IMR-90 (cell line): Measurements from ENCODE around the gene FIBCD1. TPM values are rescaled to one million over a fixed set of nuclear protein-coding genes. Genes with fewer than 3 reads are reported as not detected.

Source experiments
- ATAC-seq: fragments of 200-7000 bp; cut with Tn5 transposase; 2 replicates; pipeline ENCODE4 v1.9.1; 2020; ENCODE audit warnings: low read depth, mild to moderate bottlenecking, moderate library complexity
- BruUV-seq: library from RNA; stranded (reverse); fragments of 400-500 nt; replicated peaks from 2 replicates; lab custom pipeline; 2021; lab: Mats Ljungman, UMichigan
- CTCF ChIA-PET: fragments of 300-600 bp; formaldehyde crosslinking; extraction: SDS; loops from one replicate; lab custom pipeline; 2021; ENCODE audit warnings: antibody characterized with exemption; lab: Yijun Ruan, JAX
- POLR2A ChIA-PET: fragments of 300-600 bp; sonication (Branson Sonifier 250); formaldehyde crosslinking; loops from one replicate; lab custom pipeline; 2022; ENCODE audit warnings: antibody characterized with exemption; ENCODE audit not compliant: unreplicated experiment; lab: Charles Lee
- DNase-seq: peaks from one replicate; pipeline ENCODE4 v3.0.0; 2013
- H2AFZ ChIP-seq: replicated peaks from 2 replicates; pipeline ENCODE3; 2013; ENCODE audit warnings: low read length, mild to moderate bottlenecking; ENCODE audit not compliant: poor library complexity
- H2AK5ac ChIP-seq: 2 replicates; pipeline ENCODE4 v1.6.1; 2013; ENCODE audit warnings: low read depth, low read length, inconsistent platforms
- H2AK9ac ChIP-seq: replicated peaks from 2 replicates; pipeline ENCODE3; 2013; ENCODE audit warnings: mild to moderate bottlenecking, low read depth, low read length, moderate library complexity; ENCODE audit not compliant: poor library complexity
- H2BK120ac ChIP-seq: 2 replicates; pipeline ENCODE4 v1.6.1; 2013; ENCODE audit warnings: low read depth, low read length, inconsistent platforms
- H2BK15ac ChIP-seq: 3 replicates; pipeline ENCODE4 v1.6.1; 2013; ENCODE audit warnings: low read depth, low read length, inconsistent platforms
- H2BK20ac ChIP-seq: 2 replicates; pipeline ENCODE4 v1.6.1; 2013; ENCODE audit warnings: low read depth, mild to moderate bottlenecking, inconsistent platforms, low read length, moderate library complexity
- H2BK5ac ChIP-seq: 2 replicates; pipeline ENCODE4 v1.6.1; 2013; ENCODE audit warnings: mild to moderate bottlenecking, low read depth, low read length, inconsistent platforms; ENCODE audit not compliant: poor library complexity, severe bottlenecking
- H3K14ac ChIP-seq: replicated peaks from 2 replicates; pipeline ENCODE4 v1.6.1; 2013; ENCODE audit warnings: low read depth, low read length, inconsistent platforms
- H3K18ac ChIP-seq: 2 replicates; pipeline ENCODE4 v1.6.1; 2013; ENCODE audit warnings: low read depth, low read length, control low read depth
- H3K23ac ChIP-seq: 2 replicates; pipeline ENCODE4 v1.6.1; 2013; ENCODE audit warnings: low read depth, low read length, inconsistent platforms
- H3K27ac ChIP-seq: 2 replicates; pipeline ENCODE4 v1.5.1; 2013; ENCODE audit warnings: mild to moderate bottlenecking, control low read depth, low read length; ENCODE audit not compliant: insufficient read depth
- H3K27me3 ChIP-seq: 2 replicates; pipeline ENCODE4 v1.6.1; 2013; ENCODE audit warnings: low read length; ENCODE audit not compliant: control insufficient read depth, insufficient read depth
- H3K36me3 ChIP-seq: 2 replicates; pipeline ENCODE4 v1.6.1; 2013; ENCODE audit warnings: low read length, mixed read lengths; ENCODE audit not compliant: control insufficient read depth, insufficient read depth
- H3K4ac ChIP-seq: 2 replicates; pipeline ENCODE4 v1.6.1; 2013; ENCODE audit warnings: low read depth, low read length, inconsistent platforms
- H3K4me1 ChIP-seq: 2 replicates; pipeline ENCODE4 v1.6.1; 2013; ENCODE audit warnings: low read length, mixed read lengths; ENCODE audit not compliant: control insufficient read depth, insufficient read depth
- H3K4me2 ChIP-seq: 2 replicates; pipeline ENCODE4 v1.6.1; 2013; ENCODE audit warnings: low read depth, mild to moderate bottlenecking, control low read depth, low read length, moderate library complexity
- H3K4me3 ChIP-seq: 2 replicates; pipeline ENCODE4 v1.5.1; 2013; ENCODE audit warnings: low read depth, mild to moderate bottlenecking, control low read depth, low read length, moderate library complexity; ENCODE audit not compliant: insufficient read depth
- H3K56ac ChIP-seq: 2 replicates; pipeline ENCODE4 v1.6.1; 2013; ENCODE audit warnings: low read length, inconsistent platforms; ENCODE audit not compliant: insufficient read depth; ENCODE audit errors: extremely low read depth
- H3K79me1 ChIP-seq, 2 experiments: 2 replicates each; pipeline ENCODE4 v1.6.1; 2013; ENCODE audit warnings: low read length in 2 of 2, inconsistent platforms in 1 of 2, low read depth in 1 of 2
- H3K9ac ChIP-seq: 2 replicates; pipeline ENCODE4 v1.6.1; 2013; ENCODE audit warnings: low read depth, low read length, control low read depth
- H3K9me1 ChIP-seq: 2 replicates; pipeline ENCODE4 v1.6.1; 2013; ENCODE audit warnings: low read length, inconsistent platforms; ENCODE audit not compliant: insufficient read depth
- H3K9me3 ChIP-seq: 2 replicates; pipeline ENCODE4 v1.6.1; 2013; ENCODE audit warnings: low read length; ENCODE audit not compliant: control insufficient read depth, insufficient read depth
- H4K20me1 ChIP-seq: 2 replicates; pipeline ENCODE4 v1.6.1; 2013; ENCODE audit warnings: low read length, inconsistent platforms; ENCODE audit not compliant: insufficient read depth
- H4K5ac ChIP-seq: 2 replicates; pipeline ENCODE4 v1.6.1; 2013; ENCODE audit warnings: mild to moderate bottlenecking, low read depth, low read length, control low read depth
- H4K8ac ChIP-seq, 2 experiments: 2 replicates each; pipeline ENCODE4 v1.6.1; 2013; ENCODE audit warnings: low read depth in 2 of 2, low read length in 2 of 2, control low read depth in 1 of 2, inconsistent platforms in 1 of 2
- H4K91ac ChIP-seq: 2 replicates; pipeline ENCODE4 v1.6.1; 2013; ENCODE audit warnings: low read depth, low read length, inconsistent platforms; ENCODE audit not compliant: insufficient read depth
- CHD1 ChIP-seq: IDR thresholded peaks from 2 replicates; pipeline ENCODE4 v1.6.1; 2012; ENCODE audit warnings: low read depth, low read length, improper control_type of control experiment
- CTCF ChIP-seq: conservative IDR thresholded peaks from 2 replicates; pipeline ENCODE4 v1.5.1; 2012; ENCODE audit warnings: mild to moderate bottlenecking, low read depth, low read length, improper control_type of control experiment
- RAD21 ChIP-seq: IDR thresholded peaks from 2 replicates; pipeline ENCODE4 v1.6.1; 2012; ENCODE audit warnings: low read length, improper control_type of control experiment
- SMC3 ChIP-seq: fragments of 150-350 bp; IDR thresholded peaks from 2 replicates; pipeline ENCODE4 v1.6.1; 2016; ENCODE audit warnings: low read depth, mild to moderate bottlenecking, antibody characterized with exemption, low read length, moderate library complexity
- USF2 ChIP-seq: fragments of 150-350 bp; IDR thresholded peaks from 2 replicates; pipeline ENCODE4 v1.6.1; 2017; ENCODE audit warnings: mild to moderate bottlenecking, antibody characterized with exemption, low read length, low read depth
- WGBS, 2 experiments: methylation state at CpG; one replicate each; pipeline versions ENCODE4 v1.1.5 to v1.1.7; 2013; ENCODE audit warnings: missing lambda C conversion rate in 2 of 2; ENCODE audit not compliant: insufficient read length in 1 of 2; ENCODE audit errors: extremely low coverage in 2 of 2; 5-methylcytosine and 5-hydroxymethylcytosine counted together
- dilution Hi-C: fragments of 300-500 bp; cut with HindIII; formaldehyde crosslinking; loops from one replicate; pipeline ENCODE4 v1.14.3; 2018; ENCODE audit warnings: low sequenced_read_pairs; ENCODE audit not compliant: unreplicated experiment
- in situ Hi-C: fragments of 300-500 bp; cut with MboI; formaldehyde crosslinking; loops from 3 replicates; pipeline ENCODE4 v1.14.3; 2019; ENCODE audit warnings: low sequenced_read_pairs, inconsistent platforms, mixed read lengths
- intact Hi-C: fragments of 100-400 bp; cut with micrococcal nuclease; formaldehyde crosslinking; loops from 2 replicates; pipeline ENCODE4 v1.10.0; 2022
- polyA plus RNA-seq, 3 experiments: library from polyadenylated mRNA; depleted of rRNA; stranded (reverse); fragments of >200 nt; gene quantifications; 2 replicates each; pipeline ENCODE4 v1.2.3, GENCODE V29; 2012; ENCODE audit warnings: low replicate concordance in 1 of 3
- total RNA-seq: library from RNA; depleted of rRNA; stranded (reverse); fragments of >200 nt; gene quantifications from 2 replicates; pipeline ENCODE4 v1.2.3, GENCODE V29; 2012

Gene FIBCD1
- total and polyA plus RNA-seq, 2 of the 4 experiments (the other 2 are of a cell fraction), result 1.1 to 10.1 TPM

GRCh38 chr9:130866474-130866965 lies 72.5 kb downstream of the FIBCD1 start:
- no peak overlapping the region for H2AK5ac ChIP-seq
- peaks cover 4% of the 10 kb centered on the region; the same call in 1 of the 2 replicates for H3K9me1 ChIP-seq
- peaks cover 47% of the 10 kb centered on the region for H3K36me3 ChIP-seq
- H3K56ac ChIP-seq, result no peak overlapping the region
- H3K9ac ChIP-seq, result no peak overlapping the region
- DNase-seq (peak; percentile 89), ATAC-seq (peak; percentile 82)
- H3K79me1 ChIP-seq, result peaks cover 41 to 94% of the 10 kb centered on the region in 2 experiments
- H3K9me3 ChIP-seq, result no peaks in the 10 kb centered on the region
- TF ChIP-seq CTCF (peak; percentile 88), USF2 (no peak), RAD21 (peak; percentile 74), CHD1 (no peak), SMC3 (peak; percentile 73)
- H3K18ac ChIP-seq, result no peak overlapping the region
- H3K27me3 ChIP-seq, result no peaks in the 10 kb centered on the region
- H3K4me3 ChIP-seq, result no peak overlapping the region
- intact Hi-C loops, result loop anchor here (1.0 kb wide), 2 partner anchors 132 to 154 kb away; no protein-coding TSS in a partner anchor
- in situ Hi-C loops, result no loop called here
- no peak overlapping the region for H2BK15ac ChIP-seq
- dilution Hi-C loops, result no loop called here
- H3K23ac ChIP-seq, result no peak overlapping the region
- no peak overlapping the region for H3K27ac ChIP-seq
- ChIA-PET POLR2A (no interaction called here), CTCF (interaction anchor here (0.6 to 2.5 kb wide), 12 partner anchors 8 to 180 kb away, joined by 3 to 12 read pairs (median 5); no protein-coding TSS in a partner anchor)
- H3K14ac ChIP-seq, result no peak overlapping the region
- H3K4me1 ChIP-seq, result peaks cover 8% of the 10 kb centered on the region
- no peak overlapping the region for H2AFZ ChIP-seq
- no peak overlapping the region for H4K91ac ChIP-seq
- H2BK20ac ChIP-seq, result no peak overlapping the region
- no peak overlapping the region for H3K4me2 ChIP-seq
- WGBS, 2 experiments, result 17% methylated on average over 1 of the region's 4 CpGs; no CpG with 5 or more reads in 1 of the 2 experiments
- H3K4ac ChIP-seq, result no peak overlapping the region
- H4K5ac ChIP-seq, result no peak overlapping the region
- BruUV-seq, result no TSS peak
- no peak overlapping the region for H2BK120ac ChIP-seq
- H4K8ac ChIP-seq, result no peak overlapping the region
- no peak overlapping the region for H2BK5ac ChIP-seq
- no peak overlapping the region for H2AK9ac ChIP-seq
- peaks cover 74% of the 10 kb centered on the region for H4K20me1 ChIP-seq
